Ishikawa (cell line): Measurements from ENCODE around the gene EML3.

Experiments
- EP300 ChIP-seq: IDR thresholded peaks from 2 replicates; pipeline ENCODE4 v1.6.1; 2012; ENCODE audit warnings: borderline replicate concordance
- MAX ChIP-seq: IDR thresholded peaks from 2 replicates; pipeline ENCODE4 v1.6.1; 2012
- NFIC ChIP-seq: IDR thresholded peaks from 2 replicates; pipeline ENCODE4 v1.6.1; 2012
- RAD21 ChIP-seq: IDR thresholded peaks from 2 replicates; pipeline ENCODE4 v1.6.1; 2012; ENCODE audit warnings: low read depth
- TCF12 ChIP-seq: IDR thresholded peaks from 2 replicates; pipeline ENCODE4 v1.6.1; 2012; ENCODE audit warnings: low read depth
- YY1 ChIP-seq: IDR thresholded peaks from 2 replicates; pipeline ENCODE4 v1.6.1; 2012; ENCODE audit warnings: low read depth
- TF ChIP-seq, protein P1 (sequence below): IDR thresholded peaks from 2 replicates; pipeline ENCODE4 v1.6.1; 2012; ENCODE audit warnings: low read depth, mild to moderate bottlenecking

DNA sequence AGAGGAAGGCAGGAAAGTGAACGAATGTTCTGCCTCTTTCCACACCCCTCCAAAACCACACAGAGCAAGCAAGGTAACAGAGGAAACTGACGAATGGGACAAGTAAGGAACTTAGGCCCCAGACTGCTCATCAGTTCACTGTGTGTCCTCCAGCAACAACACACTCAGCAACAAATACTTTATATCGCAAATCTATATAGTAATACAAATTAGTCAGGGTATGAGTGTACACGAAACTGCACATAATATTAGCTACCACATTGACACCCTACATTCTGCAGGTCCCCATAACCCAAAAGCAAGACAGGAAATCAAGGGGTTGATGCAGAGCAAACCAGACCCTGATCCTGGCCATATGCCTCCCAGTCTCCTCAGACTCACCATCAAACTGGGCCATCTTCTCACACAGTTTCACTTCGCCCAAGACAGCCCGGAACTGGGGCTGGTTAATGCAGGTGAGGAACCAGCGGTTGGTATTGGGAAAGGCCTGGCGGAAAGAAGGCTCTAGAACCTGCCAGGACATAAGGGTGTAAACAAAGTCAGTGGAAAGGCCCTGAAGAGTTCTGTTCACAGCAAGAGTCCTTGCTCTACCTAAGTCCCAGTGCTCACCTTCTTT is 45.4 kb downstream of the EML3 start:
- TF ChIP-seq, protein P1, sequence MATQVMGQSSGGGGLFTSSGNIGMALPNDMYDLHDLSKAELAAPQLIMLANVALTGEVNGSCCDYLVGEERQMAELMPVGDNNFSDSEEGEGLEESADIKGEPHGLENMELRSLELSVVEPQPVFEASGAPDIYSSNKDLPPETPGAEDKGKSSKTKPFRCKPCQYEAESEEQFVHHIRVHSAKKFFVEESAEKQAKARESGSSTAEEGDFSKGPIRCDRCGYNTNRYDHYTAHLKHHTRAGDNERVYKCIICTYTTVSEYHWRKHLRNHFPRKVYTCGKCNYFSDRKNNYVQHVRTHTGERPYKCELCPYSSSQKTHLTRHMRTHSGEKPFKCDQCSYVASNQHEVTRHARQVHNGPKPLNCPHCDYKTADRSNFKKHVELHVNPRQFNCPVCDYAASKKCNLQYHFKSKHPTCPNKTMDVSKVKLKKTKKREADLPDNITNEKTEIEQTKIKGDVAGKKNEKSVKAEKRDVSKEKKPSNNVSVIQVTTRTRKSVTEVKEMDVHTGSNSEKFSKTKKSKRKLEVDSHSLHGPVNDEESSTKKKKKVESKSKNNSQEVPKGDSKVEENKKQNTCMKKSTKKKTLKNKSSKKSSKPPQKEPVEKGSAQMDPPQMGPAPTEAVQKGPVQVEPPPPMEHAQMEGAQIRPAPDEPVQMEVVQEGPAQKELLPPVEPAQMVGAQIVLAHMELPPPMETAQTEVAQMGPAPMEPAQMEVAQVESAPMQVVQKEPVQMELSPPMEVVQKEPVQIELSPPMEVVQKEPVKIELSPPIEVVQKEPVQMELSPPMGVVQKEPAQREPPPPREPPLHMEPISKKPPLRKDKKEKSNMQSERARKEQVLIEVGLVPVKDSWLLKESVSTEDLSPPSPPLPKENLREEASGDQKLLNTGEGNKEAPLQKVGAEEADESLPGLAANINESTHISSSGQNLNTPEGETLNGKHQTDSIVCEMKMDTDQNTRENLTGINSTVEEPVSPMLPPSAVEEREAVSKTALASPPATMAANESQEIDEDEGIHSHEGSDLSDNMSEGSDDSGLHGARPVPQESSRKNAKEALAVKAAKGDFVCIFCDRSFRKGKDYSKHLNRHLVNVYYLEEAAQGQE, result no peak
- no peak for TF ChIP-seq TCF12
- no peak for TF ChIP-seq NFIC
- no peak for TF ChIP-seq EP300
- no peak for TF ChIP-seq RAD21
- no peak for TF ChIP-seq MAX
- no peak for TF ChIP-seq YY1
